GM19372 (cell line): ENCODE results near the gene LIPK.
"Not testable (repeated sequence)": the region's sequence is repeated elsewhere in the genome, so short reads cannot be mapped to it uniquely, and the experiment has no call there.

Experiments
- ATAC-seq: cut with Tn5 transposase; IDR thresholded peaks from one replicate; pipeline ENCODE4 v1.9.1; 2021; ENCODE audit warnings: mild to moderate bottlenecking, low read depth, moderate library complexity; ENCODE audit not compliant: unreplicated experiment

The LIPK gene

GRCh38 chr10:88705958-88706357 is at the start of gene LIPK:
TSS of gene LIPK (plus strand) at chr10:88706249. CDS start at chr10:88724544, 18,295 bp downstream.
- no peak for ATAC-seq

- ATAC-seq = no peak
Observed at GRCh38 chr10:88657901-88658300, 48.1 kb upstream of the LIPK start.

- ATAC-seq = no peak
Observed at GRCh38 chr10:88659725-88660597, 46.1 kb upstream of the LIPK start.

- ATAC-seq = no peak
Observed at GRCh38 chr10:88660598-88660884, 45.5 kb upstream of the LIPK start.

- no peak for ATAC-seq
Observed at GRCh38 chr10:88661018-88661417, 45.0 kb upstream of the LIPK start.

- ATAC-seq = no peak
Observed at GRCh38 chr10:88661577-88661976, 44.5 kb upstream of the LIPK start.

GRCh38 chr10:88663153-88663552 is 42.9 kb upstream of the LIPK start:
- ATAC-seq = not testable (repeated sequence)

GRCh38 chr10:88664142-88664541 is 41.9 kb upstream of the LIPK start, which contains the start of gene LIPF:
TSS of gene LIPF (plus strand) at chr10:88664442. CDS start at chr10:88667298, 2,856 bp downstream.
- ATAC-seq = no peak

GRCh38 chr10:88668465-88668864 is 37.6 kb upstream of the LIPK start:
- no peak for ATAC-seq

- ATAC-seq = no peak
Observed at GRCh38 chr10:88670497-88670896, 35.6 kb upstream of the LIPK start.

GRCh38 chr10:88672041-88672440 is 34.0 kb upstream of the LIPK start:
- no peak for ATAC-seq

- no peak for ATAC-seq
Observed at GRCh38 chr10:88676283-88677060, 29.6 kb upstream of the LIPK start.

- no peak for ATAC-seq
Observed at GRCh38 chr10:88680958-88681357, 25.1 kb upstream of the LIPK start.

GRCh38 chr10:88682491-88682890 is 23.6 kb upstream of the LIPK start:
- no peak for ATAC-seq

GRCh38 chr10:88687853-88688467 is 18.1 kb upstream of the LIPK start:
- no peak for ATAC-seq

GRCh38 chr10:88689366-88689765 is 16.7 kb upstream of the LIPK start:
- ATAC-seq = no peak

GRCh38 chr10:88693392-88694020 is 12.5 kb upstream of the LIPK start:
- no peak for ATAC-seq

- ATAC-seq = no peak
Observed at GRCh38 chr10:88702848-88703597, 3.0 kb upstream of the LIPK start.

- ATAC-seq = no peak
Observed at GRCh38 chr10:88707429-88708155, 1.5 kb downstream of the LIPK start.
